ENCODE measurements around the gene SLIT3.

The SLIT3 gene

GRCh38 chr5:168832308-168832707 lies 468.6 kb downstream of the SLIT3 start:
- H2AFZ ChIP-seq (ENCODE audit: low read depth): no peak overlapping the region
- no peak overlapping the region for H3K9ac ChIP-seq
- H3K4me3 ChIP-seq (IDR thresholded peaks at IDR 0.05; ENCODE audit: insufficient read depth, low read depth, low read length): no peak overlapping the region
- H3K4me1 ChIP-seq (ENCODE audit: low read depth, poor library complexity, severe bottlenecking): no peaks in the 10 kb centered on the region
- H3K4me2 ChIP-seq: no peak overlapping the region
- no peaks in the 10 kb centered on the region for H3K36me3 ChIP-seq (ENCODE audit: insufficient read depth)
- no peaks in the 10 kb centered on the region for H4K20me1 ChIP-seq (ENCODE audit: insufficient read depth)
- H3K79me2 ChIP-seq (ENCODE audit: insufficient read depth, low read depth): no peaks in the 10 kb centered on the region
- H3K27me3 ChIP-seq (ENCODE audit: insufficient read depth, low read depth): no peaks in the 10 kb centered on the region
- TF ChIP-seq CTCF (conservative IDR thresholded peaks at IDR 0.05; ENCODE audit: low read depth, low read length): no peak
- no peak overlapping the region for H3K27ac ChIP-seq

DNA sequence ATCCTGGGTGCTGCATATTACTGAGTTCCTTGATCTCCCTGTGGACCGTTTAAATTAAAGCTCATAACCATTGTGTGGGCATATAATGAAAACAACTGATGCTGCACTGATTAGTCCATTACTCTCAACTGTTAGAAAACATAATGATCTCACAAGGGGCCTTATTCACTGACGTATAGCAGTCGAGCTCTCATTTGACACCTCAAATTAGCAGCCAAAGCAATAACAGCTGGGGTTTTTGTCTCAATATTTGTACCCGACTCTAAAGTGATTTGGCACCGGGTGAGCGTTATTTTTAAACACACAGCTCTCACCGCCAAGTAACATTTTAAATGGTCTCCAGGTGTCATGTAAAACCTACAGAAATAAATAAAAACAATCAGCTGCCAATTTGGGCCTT lies 469.6 kb downstream of the SLIT3 start:
- TF ChIP-seq CTCF (conservative IDR thresholded peaks at IDR 0.05; ENCODE audit: low read depth, low read length): no peak
- Histone ChIP-seq H3K4me1 (ENCODE audit: low read depth, poor library complexity, severe bottlenecking) (no peaks in the 10 kb centered on the region), H4K20me1 (ENCODE audit: insufficient read depth) (no peaks in the 10 kb centered on the region), H3K79me2 (ENCODE audit: insufficient read depth, low read depth) (no peaks in the 10 kb centered on the region), H3K27me3 (ENCODE audit: insufficient read depth, low read depth) (no peaks in the 10 kb centered on the region), H3K4me3 (IDR thresholded peaks at IDR 0.05; ENCODE audit: insufficient read depth, low read depth, low read length) (no peak overlapping the region), H3K36me3 (ENCODE audit: insufficient read depth) (no peaks in the 10 kb centered on the region), H3K27ac (no peak overlapping the region), H2AFZ (ENCODE audit: low read depth) (no peak overlapping the region), H3K4me2 (no peak overlapping the region), H3K9ac (no peak overlapping the region)

DNA sequence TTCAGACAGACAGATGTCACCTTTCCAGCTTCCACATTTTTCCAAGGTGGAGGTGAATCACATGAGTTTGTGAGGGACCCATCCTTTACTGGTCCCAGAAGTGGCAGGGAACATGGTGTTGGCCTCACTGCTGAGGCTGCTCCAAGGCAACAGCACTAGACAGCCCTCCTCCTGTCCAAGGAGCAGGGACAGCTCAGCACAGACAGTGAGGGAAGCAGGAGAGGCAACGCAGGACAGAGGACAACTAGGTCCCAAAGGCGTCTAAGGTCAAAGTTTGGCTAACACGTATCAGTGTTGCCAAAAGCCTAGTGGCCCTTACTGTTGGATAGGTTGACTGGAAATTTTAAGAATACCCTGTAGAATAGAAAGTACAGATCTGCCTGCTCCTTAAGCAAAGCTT lies 470.1 kb downstream of the SLIT3 start:
- no peaks in the 10 kb centered on the region for H4K20me1 ChIP-seq (ENCODE audit: insufficient read depth)
- no peaks in the 10 kb centered on the region for H3K79me2 ChIP-seq (ENCODE audit: insufficient read depth, low read depth)

GRCh38 chr5:168829922-168830417 lies 471.0 kb downstream of the SLIT3 start:
- Histone ChIP-seq H4K20me1 (ENCODE audit: insufficient read depth) (no peaks in the 10 kb centered on the region), H3K79me2 (ENCODE audit: insufficient read depth, low read depth) (no peaks in the 10 kb centered on the region), H3K4me1 (ENCODE audit: low read depth, poor library complexity, severe bottlenecking) (no peaks in the 10 kb centered on the region), H2AFZ (ENCODE audit: low read depth) (no peak overlapping the region), H3K27ac (no peak overlapping the region), H3K9ac (no peak overlapping the region), H3K4me3 (IDR thresholded peaks at IDR 0.05; ENCODE audit: insufficient read depth, low read depth, low read length) (no peak overlapping the region), H3K27me3 (ENCODE audit: insufficient read depth, low read depth) (no peaks in the 10 kb centered on the region), H3K36me3 (ENCODE audit: insufficient read depth) (no peaks in the 10 kb centered on the region), H3K4me2 (no peak overlapping the region)
- no peak for TF ChIP-seq CTCF (conservative IDR thresholded peaks at IDR 0.05; ENCODE audit: low read depth, low read length)

More for the DNA sequence above, 470.1 kb downstream of the SLIT3 start:
- H3K9ac ChIP-seq: no peak overlapping the region
- no peak overlapping the region for H3K4me3 ChIP-seq (IDR thresholded peaks at IDR 0.05; ENCODE audit: insufficient read depth, low read depth, low read length)
- TF ChIP-seq CTCF (conservative IDR thresholded peaks at IDR 0.05; ENCODE audit: low read depth, low read length): no peak
- H3K36me3 ChIP-seq (ENCODE audit: insufficient read depth): no peaks in the 10 kb centered on the region
- no peak overlapping the region for H3K27ac ChIP-seq
- H2AFZ ChIP-seq (ENCODE audit: low read depth): no peak overlapping the region
- H3K4me1 ChIP-seq (ENCODE audit: low read depth, poor library complexity, severe bottlenecking): no peaks in the 10 kb centered on the region
- no peak overlapping the region for H3K4me2 ChIP-seq
- no peaks in the 10 kb centered on the region for H3K27me3 ChIP-seq (ENCODE audit: insufficient read depth, low read depth)
